ENCODE data around the gene TMEM272. TPM values are rescaled to one million over a fixed set of nuclear protein-coding genes. Genes with fewer than 3 reads are reported as not detected.

Gene TMEM272
- polyA plus RNA-seq, 1 of the 3 experiments (the other 2 are of a cell fraction) = not detected

DNA sequence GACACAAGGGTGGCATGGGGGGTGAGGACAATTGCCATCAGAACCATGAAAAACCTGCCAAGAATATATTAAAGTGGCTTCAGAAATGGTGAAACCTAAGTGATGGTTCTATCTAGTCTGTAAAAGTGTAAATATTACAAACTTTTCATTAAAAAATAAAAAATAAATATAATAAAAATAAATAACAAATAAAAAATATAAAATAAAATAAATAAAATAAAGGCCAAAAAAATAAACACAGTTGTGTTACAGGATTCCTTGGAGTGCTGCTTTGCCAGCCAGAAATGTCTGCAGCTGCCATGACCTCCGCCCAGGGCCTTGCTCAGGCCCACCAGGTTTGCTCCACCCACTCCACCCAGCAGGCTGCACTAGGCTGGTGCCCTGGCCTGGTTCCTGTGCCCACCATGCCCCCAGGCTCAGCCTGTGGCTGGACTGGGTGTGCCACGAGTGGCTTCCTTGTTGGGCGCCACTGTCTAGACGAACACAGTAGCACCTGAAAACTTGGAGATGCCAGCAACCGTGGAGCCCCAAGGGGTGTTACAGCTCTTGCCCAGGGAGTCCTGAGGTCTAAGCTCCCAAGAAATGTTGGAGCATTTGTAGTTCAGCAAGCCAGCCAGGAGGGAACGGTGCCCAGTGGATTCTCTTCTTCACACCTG lies 37.7 kb upstream of the TMEM272 start:
- H3F3A ChIP-seq (replicated peaks; ENCODE audit: insufficient read depth) = no peaks in the 10 kb centered on the region
- no peak overlapping the region for H3K4me2 ChIP-seq
- DNase-seq = no peak
- no peak overlapping the region for H3K9ac ChIP-seq
- H3K9me3 ChIP-seq = no peaks in the 10 kb centered on the region
- CTCF ChIA-PET = interaction anchor here (1.0 kb wide), 1 partner anchor 118 kb away, joined by 3 read pairs; no protein-coding TSS in a partner anchor
- H3K4me3 ChIP-seq (ENCODE audit: low read depth in 2 of 2, low read length in 1 of 2) = no peak overlapping the region
- no peaks in the 10 kb centered on the region for H3K4me1 ChIP-seq (ENCODE audit: control insufficient read depth in 1 of 2, insufficient read depth in 2 of 2, low read depth in 1 of 2, low read length in 1 of 2)
- H3K9me2 ChIP-seq = no peaks in the 10 kb centered on the region
- no peak overlapping the region for H2AFZ ChIP-seq (ENCODE audit: low read depth)
- H4K20me1 ChIP-seq (ENCODE audit: insufficient read depth) = no peaks in the 10 kb centered on the region
- no peaks in the 10 kb centered on the region for H3K79me2 ChIP-seq (ENCODE audit: insufficient read depth)
- POLR2A ChIA-PET = no interaction called here
- no peaks in the 10 kb centered on the region; the same call in 1 of the 2 replicates for H3K27me3 ChIP-seq (ENCODE audit: insufficient read depth)
- TF ChIP-seq RXRA (IDR thresholded peaks at IDR 0.05; ENCODE audit: borderline replicate concordance, low read depth) (no peak), REST (IDR thresholded peaks at IDR 0.05; ENCODE audit: low read depth, low read length) (no peak)
- no peaks in the 10 kb centered on the region for H3K36me3 ChIP-seq (replicated peaks in 1 of 2; ENCODE audit: control insufficient read depth in 1 of 2, insufficient read depth in 2 of 2, low read length in 1 of 2)
- WGBS (ENCODE audit: low lambda C conversion rate) = 22% methylated on average over 3 of the region's 6 CpGs
- no peak overlapping the region for H3K27ac ChIP-seq (ENCODE audit: low read depth in 2 of 2, low read length in 1 of 2)

GRCh38 chr13:51881296-51881695 lies 36.3 kb upstream of the TMEM272 start:
- no peaks in the 10 kb centered on the region for H3K36me3 ChIP-seq (replicated peaks in 1 of 2; ENCODE audit: control insufficient read depth in 1 of 2, insufficient read depth in 2 of 2, low read length in 1 of 2)

GRCh38 chr13:51879133-51879532 lies 34.2 kb upstream of the TMEM272 start:
- Histone ChIP-seq H3K4me2 (no peak overlapping the region), H2AFZ (ENCODE audit: low read depth) (no peak overlapping the region), H3K27ac (ENCODE audit: low read depth in 2 of 2, low read length in 1 of 2) (no peak overlapping the region), H3K79me2 (ENCODE audit: insufficient read depth) (no peaks in the 10 kb centered on the region), H3F3A (replicated peaks; ENCODE audit: insufficient read depth) (no peaks in the 10 kb centered on the region), H3K27me3 (ENCODE audit: insufficient read depth) (no peaks in the 10 kb centered on the region; the same call in 1 of the 2 replicates), H4K20me1 (ENCODE audit: insufficient read depth) (no peaks in the 10 kb centered on the region), H3K9me2 (no peaks in the 10 kb centered on the region), H3K9me3 (no peaks in the 10 kb centered on the region), H3K4me1 (ENCODE audit: control insufficient read depth in 1 of 2, insufficient read depth in 2 of 2, low read depth in 1 of 2, low read length in 1 of 2) (no peaks in the 10 kb centered on the region), H3K9ac (no peak overlapping the region), H3K36me3 (replicated peaks in 1 of 2; ENCODE audit: control insufficient read depth in 1 of 2, insufficient read depth in 2 of 2, low read length in 1 of 2) (no peaks in the 10 kb centered on the region), H3K4me3 (ENCODE audit: low read depth in 2 of 2, low read length in 1 of 2) (no peak overlapping the region)
- ChIA-PET CTCF (interaction anchor here (1.9 kb wide), 1 partner anchor 17 kb away, joined by 5 read pairs; no protein-coding TSS in a partner anchor), POLR2A (no interaction called here)
- 61% methylated on average over 4 of the region's 4 CpGs for WGBS (ENCODE audit: low lambda C conversion rate)
- no peak for DNase-seq
- no peak for TF ChIP-seq TCF12 (IDR thresholded peaks at IDR 0.05)
- no peak for TF ChIP-seq ELF1 (IDR thresholded peaks at IDR 0.05)
- TF ChIP-seq EZH2phosphoT487 (IDR thresholded peaks at IDR 0.05; ENCODE audit: borderline replicate concordance, low read depth) = no peak
- TF ChIP-seq JUND (IDR thresholded peaks at IDR 0.05) = no peak
- no peak for TF ChIP-seq PBX3 (IDR thresholded peaks at IDR 0.05)
- TF ChIP-seq, protein P1, sequence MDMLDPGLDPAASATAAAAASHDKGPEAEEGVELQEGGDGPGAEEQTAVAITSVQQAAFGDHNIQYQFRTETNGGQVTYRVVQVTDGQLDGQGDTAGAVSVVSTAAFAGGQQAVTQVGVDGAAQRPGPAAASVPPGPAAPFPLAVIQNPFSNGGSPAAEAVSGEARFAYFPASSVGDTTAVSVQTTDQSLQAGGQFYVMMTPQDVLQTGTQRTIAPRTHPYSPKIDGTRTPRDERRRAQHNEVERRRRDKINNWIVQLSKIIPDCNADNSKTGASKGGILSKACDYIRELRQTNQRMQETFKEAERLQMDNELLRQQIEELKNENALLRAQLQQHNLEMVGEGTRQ (IDR thresholded peaks at IDR 0.05; ENCODE audit: borderline replicate concordance, low read depth, low read length) = no peak
- no peak for TF ChIP-seq SMC3 (IDR thresholded peaks at IDR 0.05; ENCODE audit: low read depth, low read length)
- TF ChIP-seq MXI1 (IDR thresholded peaks at IDR 0.05; ENCODE audit: low read depth, low read length) = no peak
- TF ChIP-seq CHD2 (IDR thresholded peaks at IDR 0.05; ENCODE audit: low read length, partially characterized antibody) = no peak

More at GRCh38 chr13:51881296-51881695, 36.3 kb upstream of the TMEM272 start:
- no peak overlapping the region for H2AFZ ChIP-seq (ENCODE audit: low read depth)
- H3K9ac ChIP-seq = no peak overlapping the region
- no peaks in the 10 kb centered on the region for H3K79me2 ChIP-seq (ENCODE audit: insufficient read depth)
- ChIA-PET POLR2A (interaction anchor here (0.6 kb wide), 1 partner anchor 13 kb away, joined by 3 read pairs; no protein-coding TSS in a partner anchor), CTCF (no interaction called here)
- no peak for DNase-seq
- H3K4me2 ChIP-seq = no peak overlapping the region
- no peak for TF ChIP-seq RFX5 (IDR thresholded peaks at IDR 0.05; ENCODE audit: low read length)
- TF ChIP-seq MAX (IDR thresholded peaks at IDR 0.05; ENCODE audit: low read depth) = no peak
- H3K27ac ChIP-seq (ENCODE audit: low read depth in 2 of 2, low read length in 1 of 2) = no peak overlapping the region
- H4K20me1 ChIP-seq (ENCODE audit: insufficient read depth) = no peaks in the 10 kb centered on the region
- no peaks in the 10 kb centered on the region for H3F3A ChIP-seq (replicated peaks; ENCODE audit: insufficient read depth)
- no peaks in the 10 kb centered on the region; the same call in 1 of the 2 replicates for H3K27me3 ChIP-seq (ENCODE audit: insufficient read depth)
- WGBS (ENCODE audit: low lambda C conversion rate) = 34% methylated on average over 1 of the region's 1 CpG
- no peaks in the 10 kb centered on the region for H3K9me2 ChIP-seq
- no peak overlapping the region for H3K4me3 ChIP-seq (ENCODE audit: low read depth in 2 of 2, low read length in 1 of 2)
- no peaks in the 10 kb centered on the region for H3K4me1 ChIP-seq (ENCODE audit: control insufficient read depth in 1 of 2, insufficient read depth in 2 of 2, low read depth in 1 of 2, low read length in 1 of 2)
- no peaks in the 10 kb centered on the region for H3K9me3 ChIP-seq

All from SK-N-SH (cell line).